CD4-positive, alpha-beta T cell (primary cell): ENCODE measurements around the gene PHLDB1. TPM values are rescaled to one million over a fixed set of nuclear protein-coding genes. Genes with fewer than 3 reads are reported as not detected.
"Not testable (repeated sequence)": the region's sequence is repeated elsewhere in the genome, so short reads cannot be mapped to it uniquely, and the experiment has no call there.

Experiments used
- ATAC-seq: fragments of 200-7000 bp; cut with Tn5 transposase; one replicate; pipeline ENCODE4 v1.10.0; 2022; ENCODE audit warnings: mild to moderate bottlenecking; ENCODE audit not compliant: poor library complexity
- CTCF ChIA-PET: fragments of 350-600 bp; sonication (Branson Sonifier 250); formaldehyde crosslinking; loops from one replicate; lab custom pipeline; 2021; ENCODE audit warnings: antibody characterized with exemption, inconsistent platforms; lab: Charles Lee
- POLR2A ChIA-PET: fragments of 350-600 bp; sonication (Branson Sonifier 250); formaldehyde crosslinking; loops from one replicate; lab custom pipeline; 2021; ENCODE audit warnings: antibody characterized with exemption, inconsistent platforms; lab: Charles Lee
- DNase-seq, 14 experiments: peaks; one replicate each; pipeline ENCODE4 v3.0.0-alpha.2; 2013 to 2020; ENCODE audit warnings: mixed read lengths in 2 of 14
- H3K27ac ChIP-seq, 2 donors: one replicate each; pipeline versions ENCODE4 v1.5.1 to v1.7.0; 2013; ENCODE audit warnings: low read length in 2 of 2, low read depth in 1 of 2, mild to moderate bottlenecking in 1 of 2
- H3K27me3 ChIP-seq, 2 experiments: 1 replicate in 1 of 2; 2 replicates in 1 of 2; pipeline versions ENCODE4 v1.6.1 to v1.7.0; 2013; ENCODE audit warnings: low read length in 2 of 2, control low read depth in 1 of 2, mild to moderate bottlenecking in 1 of 2, moderate library complexity in 1 of 2; ENCODE audit not compliant: insufficient read depth in 2 of 2, control insufficient read depth in 1 of 2
- H3K36me3 ChIP-seq: one replicate; pipeline ENCODE4 v1.6.1; 2013; ENCODE audit warnings: low read length, control low read depth; ENCODE audit not compliant: insufficient read depth
- H3K4me1 ChIP-seq: one replicate; pipeline ENCODE4 v1.6.1; 2013; ENCODE audit warnings: low read length, control low read depth; ENCODE audit not compliant: insufficient read depth
- H3K4me3 ChIP-seq: one replicate; pipeline ENCODE4 v1.5.1; 2013; ENCODE audit warnings: mild to moderate bottlenecking, low read length, moderate library complexity
- H3K9me3 ChIP-seq, 2 experiments: 1 replicate in 1 of 2; 2 replicates in 1 of 2; pipeline versions ENCODE4 v1.6.1 to v1.7.0; 2013; ENCODE audit warnings: low read length in 2 of 2, mild to moderate bottlenecking in 2 of 2, control low read depth in 1 of 2, moderate library complexity in 1 of 2; ENCODE audit not compliant: control insufficient read depth in 1 of 2, insufficient read depth in 1 of 2
- H3K27ac Mint-ChIP-seq: one replicate; pipeline ENCODE4 v1.8.0; 2020; ENCODE audit warnings: mixed read lengths
- H3K27me3 Mint-ChIP-seq: one replicate; pipeline ENCODE4 v1.8.0; 2021; ENCODE audit warnings: mixed read lengths
- H3K36me3 Mint-ChIP-seq: one replicate; pipeline ENCODE4 v1.8.0; 2021; ENCODE audit warnings: low read depth, mixed read lengths
- H3K4me1 Mint-ChIP-seq: one replicate; pipeline ENCODE4 v1.8.0; 2021; ENCODE audit warnings: low read depth, mixed read lengths
- H3K4me3 Mint-ChIP-seq: one replicate; pipeline ENCODE4 v1.8.0; 2020; ENCODE audit warnings: mild to moderate bottlenecking, mixed read lengths
- H3K9me3 Mint-ChIP-seq: one replicate; pipeline ENCODE4 v1.8.0; 2020; ENCODE audit warnings: mixed read lengths
- intact Hi-C, 2 experiments: fragments of 100-400 bp; cut with DNase I in 1 of 2; cut with micrococcal nuclease in 1 of 2; formaldehyde crosslinking; loops; one replicate each; pipeline versions ENCODE4 v1.15.1 to v1.9.0; 2023 to 2025; cut with DNase I, micrococcal nuclease
- total RNA-seq, 174 experiments: library from RNA in 2 of 174; stranded (reverse) in 2 of 174; gene quantifications; one replicate each; pipeline ENCODE4 v1.2.3 and lab custom pipeline; 2021 to 2026
- TF ChIP-seq, protein P1 (sequence below): fragments of 200-600 bp; IDR thresholded peaks from one replicate; pipeline ENCODE4 v1.8.0; 2022; ENCODE audit warnings: antibody characterized with exemption, mild to moderate bottlenecking

The PHLDB1 gene
- total RNA-seq, 2 experiments from 2014 or later = 1.8 to 2.3 TPM

GRCh38 chr11:118572061-118572980, 35.1 kb upstream of the PHLDB1 start, which contains the start of gene ARCN1:
ARCN1 (plus strand) TSS chr11:118572409; CDS start chr11:118572548, 139 bp downstream.
- Histone ChIP-seq H3K27ac (peak within 1 kb of the TSS; percentile 97 to 98), H3K27me3 (no peaks in the 10 kb centered on the region), H3K36me3 (peaks cover 6% of the 10 kb centered on the region), H3K4me1 (peaks cover 20% of the 10 kb centered on the region), H3K4me3 (peak within 1 kb of the TSS; percentile 88), H3K9me3 (no peaks in the 10 kb centered on the region)
- Mint-ChIP-seq H3K4me1 (peaks cover 52% of the 10 kb centered on the region), H3K27me3 (no peaks in the 10 kb centered on the region), H3K36me3 (peaks cover 47% of the 10 kb centered on the region), H3K9me3 (no peaks in the 10 kb centered on the region), H3K27ac (peak within 1 kb of the TSS; percentile 94), H3K4me3 (peak within 1 kb of the TSS; percentile 99)
- POLR2A ChIA-PET = interaction anchor here (0.6 to 2.2 kb wide), 20 partner anchors 23 to 1428 kb away, joined by 3 to 18 read pairs (median 4); partner anchors contain the start of genes CD3E, DPAGT1, FXYD6 and KMT2A
- ATAC-seq (peak; percentile 81), DNase-seq (peak; percentile 64 to 91 (median 75))
- CTCF ChIA-PET = interaction anchor here (1.0 kb wide), 1 partner anchor 23 kb away, joined by 3 read pairs; no protein-coding TSS in a partner anchor
- intact Hi-C loops = loop anchor here (1.0 to 10.0 kb wide), 5 partner anchors 35 to 1338 kb away; partner anchors contain the start of genes C2CD2L (in 1 of the 2), DPAGT1 (in 1 of the 2), PCSK7 (in 1 of the 2) and PHLDB1 (in 1 of the 2)
- TF ChIP-seq, protein P1, sequence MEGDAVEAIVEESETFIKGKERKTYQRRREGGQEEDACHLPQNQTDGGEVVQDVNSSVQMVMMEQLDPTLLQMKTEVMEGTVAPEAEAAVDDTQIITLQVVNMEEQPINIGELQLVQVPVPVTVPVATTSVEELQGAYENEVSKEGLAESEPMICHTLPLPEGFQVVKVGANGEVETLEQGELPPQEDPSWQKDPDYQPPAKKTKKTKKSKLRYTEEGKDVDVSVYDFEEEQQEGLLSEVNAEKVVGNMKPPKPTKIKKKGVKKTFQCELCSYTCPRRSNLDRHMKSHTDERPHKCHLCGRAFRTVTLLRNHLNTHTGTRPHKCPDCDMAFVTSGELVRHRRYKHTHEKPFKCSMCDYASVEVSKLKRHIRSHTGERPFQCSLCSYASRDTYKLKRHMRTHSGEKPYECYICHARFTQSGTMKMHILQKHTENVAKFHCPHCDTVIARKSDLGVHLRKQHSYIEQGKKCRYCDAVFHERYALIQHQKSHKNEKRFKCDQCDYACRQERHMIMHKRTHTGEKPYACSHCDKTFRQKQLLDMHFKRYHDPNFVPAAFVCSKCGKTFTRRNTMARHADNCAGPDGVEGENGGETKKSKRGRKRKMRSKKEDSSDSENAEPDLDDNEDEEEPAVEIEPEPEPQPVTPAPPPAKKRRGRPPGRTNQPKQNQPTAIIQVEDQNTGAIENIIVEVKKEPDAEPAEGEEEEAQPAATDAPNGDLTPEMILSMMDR = no peak

GRCh38 chr11:118572981-118573550, 34.3 kb upstream of the PHLDB1 start:
- Mint-ChIP-seq H3K4me1 (peaks cover 56% of the 10 kb centered on the region), H3K27ac (peak overlapping the region; percentile 94), H3K36me3 (peaks cover 52% of the 10 kb centered on the region), H3K9me3 (no peaks in the 10 kb centered on the region), H3K4me3 (peak overlapping the region; percentile 99), H3K27me3 (no peaks in the 10 kb centered on the region)
- H3K4me1 ChIP-seq = peaks cover 25% of the 10 kb centered on the region
- no peaks in the 10 kb centered on the region for H3K27me3 ChIP-seq
- intact Hi-C loops = loop anchor here (1.0 to 10.0 kb wide), 5 partner anchors 34 to 1338 kb away; partner anchors contain the start of genes C2CD2L (in 1 of the 2), DPAGT1 (in 1 of the 2), PCSK7 (in 1 of the 2) and PHLDB1 (in 1 of the 2)
- ChIA-PET POLR2A (interaction anchor here (0.6 to 2.2 kb wide), 16 partner anchors 12 to 529 kb away, joined by 3 to 18 read pairs (median 4); partner anchors contain the start of genes CD3E, DPAGT1, KMT2A and PHLDB1), CTCF (no interaction called here)
- peak overlapping the region; percentile 97 to 98 for H3K27ac ChIP-seq
- peak overlapping the region; percentile 88 for H3K4me3 ChIP-seq
- ATAC-seq = peak; percentile 56
- H3K9me3 ChIP-seq = no peaks in the 10 kb centered on the region
- peak in 7 of 14 experiments; percentile 9 to 69 (median 25) for DNase-seq
- peaks cover 10% of the 10 kb centered on the region for H3K36me3 ChIP-seq
- TF ChIP-seq, protein P1 = no peak

DNA sequence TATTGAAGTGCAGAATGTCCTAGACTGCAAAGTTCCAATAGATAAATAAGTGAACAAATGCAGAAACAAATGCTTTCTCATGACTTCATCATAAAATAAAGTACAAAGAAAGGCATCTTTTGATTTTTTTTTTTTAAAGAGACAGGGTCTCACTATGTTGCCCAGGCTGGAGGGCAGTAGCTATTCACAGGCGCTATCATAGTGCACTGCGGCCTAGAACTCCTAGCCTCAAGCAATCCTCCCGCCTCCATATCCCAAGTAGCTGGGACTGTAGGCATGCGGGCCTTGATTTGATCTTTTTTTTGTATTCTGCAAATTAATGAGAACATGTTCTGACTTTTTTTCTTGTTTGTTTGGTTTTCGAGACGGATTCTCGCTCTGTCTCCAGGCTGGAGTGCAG, 32.8 kb upstream of the PHLDB1 start:
- no peaks in the 10 kb centered on the region for H3K9me3 Mint-ChIP-seq
- no peaks in the 10 kb centered on the region for H3K27me3 Mint-ChIP-seq
- CTCF ChIA-PET = interaction anchor here (0.7 kb wide), 1 partner anchor 34 kb away, joined by 3 read pairs; no protein-coding TSS in a partner anchor
- no peak for ATAC-seq
- TF ChIP-seq, protein P1 = no peak
- peak overlapping the region; percentile 14 for H3K27ac Mint-ChIP-seq
- no peak for DNase-seq
- Histone ChIP-seq H3K27ac (no peak overlapping the region), H3K36me3 (peaks cover 10% of the 10 kb centered on the region), H3K4me1 (peaks cover 25% of the 10 kb centered on the region), H3K9me3 (no peaks in the 10 kb centered on the region), H3K4me3 (no peak overlapping the region), H3K27me3 (no peaks in the 10 kb centered on the region)
- POLR2A ChIA-PET = no interaction called here
- H3K4me3 Mint-ChIP-seq = peak overlapping the region; percentile 81
- H3K4me1 Mint-ChIP-seq = peaks cover 69% of the 10 kb centered on the region
- intact Hi-C loops = loop anchor here (5.0 to 10.0 kb wide), 3 partner anchors 33 to 1340 kb away; partner anchors contain the start of genes C2CD2L (in 1 of the 2), DPAGT1 (in 1 of the 2), PCSK7 (in 1 of the 2) and PHLDB1 (in 1 of the 2)
- peaks cover 60% of the 10 kb centered on the region for H3K36me3 Mint-ChIP-seq

DNA sequence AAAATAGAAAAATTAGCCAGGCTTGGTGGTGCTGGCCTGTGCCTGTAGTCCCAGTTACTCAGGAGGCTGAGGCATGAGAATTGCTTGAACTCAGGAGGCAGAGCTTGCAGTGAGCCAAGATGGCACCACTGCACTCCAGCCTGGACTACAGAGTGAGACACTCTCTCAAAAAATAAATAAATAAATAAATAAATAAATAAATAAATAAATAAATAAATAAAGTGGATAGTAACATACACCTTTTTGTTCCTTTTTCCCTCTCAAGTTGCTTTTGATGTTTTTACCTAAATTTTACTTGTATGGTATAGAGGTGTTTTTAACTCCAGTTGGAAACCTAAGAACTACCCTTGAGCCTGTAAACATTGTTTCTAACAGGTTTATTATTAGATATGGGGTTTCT, 29.4 kb upstream of the PHLDB1 start:
- H3K27me3 Mint-ChIP-seq, H3K27me3 ChIP-seq, H3K9me3 ChIP-seq, H3K27ac ChIP-seq, H3K27ac Mint-ChIP-seq, CTCF ChIA-PET, H3K4me3 ChIP-seq, DNase-seq, H3K9me3 Mint-ChIP-seq, ATAC-seq, POLR2A ChIA-PET: not testable (repeated sequence)
- Mint-ChIP-seq H3K36me3 (peaks cover 70% of the 10 kb centered on the region), H3K4me1 (peaks cover 62% of the 10 kb centered on the region), H3K4me3 (peak overlapping the region; percentile 42)
- peaks cover 20% of the 10 kb centered on the region for H3K4me1 ChIP-seq
- intact Hi-C loops = loop anchor here (10.0 kb wide), 2 partner anchors 527 to 1343 kb away; partner anchors contain the start of genes C2CD2L (in 1 of the 2), DPAGT1 (in 1 of the 2), PCSK7 (in 1 of the 2) and RNF214 (in 1 of the 2)
- H3K36me3 ChIP-seq = peaks cover 29% of the 10 kb centered on the region
